HTR-8/SVneo (cell line): Measurements from ENCODE around the gene ANAPC7.
A peak's percentile ranks its signal among the peaks of the same experiment; 100 is the strongest.
"Not testable (repeated sequence)": the region's sequence is repeated elsewhere in the genome, so short reads cannot be mapped to it uniquely, and the experiment has no call there.

Experiments
- DNase-seq: peaks from one replicate; pipeline ENCODE4 v3.0.0; 2011; ENCODE audit warnings: low spot score, mixed read lengths; ENCODE audit not compliant: insufficient read length
- FAIRE-seq: peaks from 2 replicates; lab custom pipeline; 2011; peaks lifted over from hg19 to GRCh38; lab: Jason Lieb, UNC

The ANAPC7 gene, protein sequence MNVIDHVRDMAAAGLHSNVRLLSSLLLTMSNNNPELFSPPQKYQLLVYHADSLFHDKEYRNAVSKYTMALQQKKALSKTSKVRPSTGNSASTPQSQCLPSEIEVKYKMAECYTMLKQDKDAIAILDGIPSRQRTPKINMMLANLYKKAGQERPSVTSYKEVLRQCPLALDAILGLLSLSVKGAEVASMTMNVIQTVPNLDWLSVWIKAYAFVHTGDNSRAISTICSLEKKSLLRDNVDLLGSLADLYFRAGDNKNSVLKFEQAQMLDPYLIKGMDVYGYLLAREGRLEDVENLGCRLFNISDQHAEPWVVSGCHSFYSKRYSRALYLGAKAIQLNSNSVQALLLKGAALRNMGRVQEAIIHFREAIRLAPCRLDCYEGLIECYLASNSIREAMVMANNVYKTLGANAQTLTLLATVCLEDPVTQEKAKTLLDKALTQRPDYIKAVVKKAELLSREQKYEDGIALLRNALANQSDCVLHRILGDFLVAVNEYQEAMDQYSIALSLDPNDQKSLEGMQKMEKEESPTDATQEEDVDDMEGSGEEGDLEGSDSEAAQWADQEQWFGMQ

DNA sequence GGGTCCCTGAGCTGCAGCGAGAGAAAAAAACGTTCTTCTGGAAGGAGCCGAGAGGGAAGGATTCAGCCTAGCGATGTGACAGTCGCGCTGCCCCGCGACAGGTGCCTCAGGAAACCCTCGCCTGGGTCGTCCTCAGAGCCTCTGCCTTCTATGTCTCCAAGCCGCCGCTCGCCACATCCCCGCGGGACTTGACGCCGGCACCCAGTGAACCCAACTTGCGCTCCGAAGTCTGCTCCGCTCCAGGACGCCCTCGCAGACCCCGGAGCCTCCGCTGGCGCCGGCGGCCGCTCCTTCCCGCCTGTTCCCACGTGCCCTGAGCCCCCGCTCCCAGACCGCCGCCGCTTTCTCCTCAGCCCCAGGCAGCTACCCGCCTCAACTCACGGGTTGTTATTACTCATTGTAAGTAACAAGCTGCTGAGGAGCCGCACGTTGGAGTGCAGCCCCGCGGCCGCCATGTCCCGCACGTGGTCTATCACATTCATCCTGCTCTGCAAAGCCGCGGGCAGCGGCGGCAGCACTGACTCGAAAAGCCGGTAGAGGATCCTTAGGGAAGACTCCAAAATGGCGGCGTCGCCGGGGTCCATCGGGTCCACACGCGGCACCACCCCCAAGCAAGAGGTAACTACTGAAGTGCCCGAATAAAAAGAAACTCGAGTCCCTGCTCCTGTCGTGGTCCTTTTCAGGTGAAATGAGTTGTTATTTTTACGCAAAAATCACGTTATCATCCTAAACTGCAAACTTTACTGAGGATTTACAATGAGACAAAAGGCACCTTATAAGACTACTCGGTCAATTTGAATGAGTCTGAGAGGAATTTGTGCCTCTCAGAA is at the start of gene ANAPC7:
Gene ANAPC7, minus strand, starts transcription at position 563 of the 830 bp plus-strand sequence. Its CDS starts 81 bp downstream, at position 482.
- FAIRE-seq (no peak), DNase-seq (peak; percentile 90)

DNA sequence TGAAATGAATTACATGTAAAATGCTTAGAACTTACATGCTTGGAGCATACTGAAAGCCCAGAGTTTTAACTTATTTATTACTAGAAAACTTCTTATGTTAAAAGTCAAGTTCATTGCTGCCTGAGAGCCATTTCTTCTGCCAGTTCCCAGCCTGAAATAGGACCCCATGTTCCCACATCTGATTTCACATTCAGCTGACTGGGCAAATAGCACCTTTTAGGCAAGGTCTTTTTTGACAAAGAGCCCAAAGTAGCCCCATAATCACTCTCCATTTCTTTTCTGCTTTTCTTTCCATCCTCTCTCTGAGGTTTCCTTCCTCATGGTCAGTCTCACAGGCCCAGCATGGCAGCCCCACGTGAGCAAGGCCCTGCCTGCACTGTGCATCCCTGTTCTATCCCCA is 47.8 kb upstream of the ANAPC7 start:
- DNase-seq: no peak
- no peak for FAIRE-seq

DNA sequence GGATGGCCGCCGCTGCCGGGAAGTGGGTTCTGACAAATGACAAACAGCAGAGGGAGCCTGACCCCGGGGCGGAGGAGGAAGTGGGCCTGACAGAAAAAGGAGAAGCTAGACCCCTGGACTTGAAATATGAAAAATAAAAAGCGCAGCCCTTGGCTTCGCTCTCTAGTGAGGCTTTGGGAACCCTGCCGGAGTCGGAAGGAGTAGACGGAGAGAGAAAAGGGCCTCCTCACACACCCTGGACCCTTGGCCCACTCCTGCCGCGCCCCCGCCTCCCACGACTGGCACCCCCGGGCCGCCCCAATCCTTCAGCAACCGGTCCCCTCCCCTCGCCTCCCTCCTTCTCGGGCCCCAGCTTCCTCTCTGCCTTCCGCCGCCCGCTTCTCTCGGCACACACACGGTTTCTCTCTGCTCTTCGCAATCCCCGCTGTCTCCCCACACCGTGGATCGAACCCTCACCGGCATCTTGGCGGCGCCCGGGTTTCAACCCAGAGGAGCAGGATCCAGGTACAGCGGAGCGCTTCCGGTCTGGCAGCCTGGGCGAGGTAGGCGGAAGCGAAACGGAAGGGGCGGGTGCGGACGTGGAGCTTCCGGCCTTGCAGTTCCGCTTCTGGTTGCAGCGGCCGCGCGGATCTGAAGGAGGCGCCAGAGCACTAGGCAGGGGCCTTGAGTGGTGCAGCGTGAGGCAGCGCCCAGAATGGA is 46.4 kb upstream of the ANAPC7 start, which contains the start of gene ARPC3:
Gene ARPC3, minus strand, starts transcription at position 539 of the 699 bp plus-strand sequence. Its CDS starts 77 bp downstream, at position 462.
- FAIRE-seq (peak; percentile 95), DNase-seq (peak; percentile 91)

DNA sequence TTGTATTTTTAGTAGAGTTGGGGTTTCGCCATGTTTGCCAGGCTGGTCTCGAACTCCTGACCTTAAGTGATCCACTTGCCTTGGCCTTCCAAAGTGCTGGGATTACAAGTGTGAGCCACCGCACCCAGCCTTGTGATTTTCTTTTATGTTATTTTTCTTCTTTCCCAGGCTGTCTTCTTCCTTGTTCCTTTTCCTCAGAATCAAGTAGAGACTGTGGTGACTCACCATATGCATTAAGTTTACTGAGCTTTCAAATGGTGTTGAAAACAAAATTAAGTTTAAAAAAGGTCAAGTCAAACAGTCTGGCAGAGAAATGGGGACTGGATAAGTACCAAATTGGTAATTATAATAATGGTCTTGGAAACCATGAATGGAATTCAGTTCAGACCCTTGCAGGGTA is 40.9 kb upstream of the ANAPC7 start:
- DNase-seq (no peak), FAIRE-seq (no peak)

DNA sequence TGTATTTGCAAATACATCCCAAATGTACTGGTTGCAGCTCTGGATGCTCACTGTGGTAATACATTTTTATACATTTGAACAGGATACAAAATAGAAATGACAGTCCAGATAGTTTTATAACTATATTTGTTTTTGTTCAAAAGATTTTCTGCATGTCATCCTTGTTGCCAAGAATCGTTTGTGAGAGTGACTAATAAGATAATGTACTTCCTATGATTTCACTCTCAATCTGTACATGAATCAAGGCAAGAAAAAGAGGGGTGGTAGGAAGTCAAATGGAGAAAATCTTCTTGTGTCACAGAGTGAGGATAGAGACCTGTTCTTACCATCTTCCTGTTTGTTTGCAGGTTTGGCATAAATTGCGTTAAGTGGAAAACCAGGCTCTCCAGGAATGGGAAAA is 32.7 kb upstream of the ANAPC7 start:
- DNase-seq: no peak
- FAIRE-seq: no peak

DNA sequence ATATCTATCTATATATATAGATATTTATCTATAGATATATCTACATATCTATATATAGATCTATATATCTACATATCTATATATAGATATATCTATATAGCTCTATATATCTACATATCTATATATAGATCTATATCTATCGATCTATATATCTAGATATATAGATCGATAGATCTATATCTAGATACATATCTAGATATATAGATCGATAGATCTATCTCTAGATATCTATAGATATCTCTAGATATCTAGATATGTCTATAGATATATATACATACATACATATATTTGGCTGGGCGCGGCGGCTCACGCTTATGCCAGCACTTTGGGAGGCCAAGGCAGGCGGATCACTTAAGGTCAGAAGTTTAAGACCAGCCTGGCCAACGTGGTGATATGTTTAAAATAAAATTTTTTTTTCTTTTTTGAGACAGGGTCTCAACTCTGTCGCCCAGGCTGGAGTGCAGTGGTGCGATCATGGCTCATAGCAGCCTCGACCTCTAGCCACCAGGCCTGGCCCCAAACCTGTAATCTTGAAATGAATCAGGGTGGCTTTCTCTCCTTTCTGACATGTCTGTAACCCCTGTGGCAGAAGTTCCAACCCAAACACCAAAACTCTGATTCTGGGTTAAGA is 28.6 kb upstream of the ANAPC7 start:
- no peak for DNase-seq

DNA sequence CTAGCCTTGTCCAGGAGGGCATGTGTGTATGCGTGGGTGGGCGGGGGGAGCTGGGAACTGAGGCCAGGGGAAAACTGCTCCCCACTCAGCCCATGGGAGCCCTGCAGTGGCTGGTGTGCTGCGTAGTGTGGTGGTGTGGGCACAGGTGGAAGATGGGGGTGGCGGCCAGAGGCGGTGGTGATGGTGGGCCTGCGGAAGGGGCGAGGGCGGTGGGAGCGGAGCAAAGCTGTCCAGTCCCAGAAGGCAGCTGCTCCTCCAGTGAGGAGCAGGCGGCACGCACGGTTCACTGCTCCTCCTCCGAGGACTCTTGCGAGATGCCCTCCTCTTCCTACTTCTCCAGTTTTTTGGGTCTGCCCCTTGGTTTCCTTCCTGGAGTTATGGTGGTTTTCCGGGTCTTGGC is 26.2 kb upstream of the ANAPC7 start:
- DNase-seq, FAIRE-seq: not testable (repeated sequence)

More for the DNA sequence above, 28.6 kb upstream of the ANAPC7 start:
- FAIRE-seq: no peak

DNA sequence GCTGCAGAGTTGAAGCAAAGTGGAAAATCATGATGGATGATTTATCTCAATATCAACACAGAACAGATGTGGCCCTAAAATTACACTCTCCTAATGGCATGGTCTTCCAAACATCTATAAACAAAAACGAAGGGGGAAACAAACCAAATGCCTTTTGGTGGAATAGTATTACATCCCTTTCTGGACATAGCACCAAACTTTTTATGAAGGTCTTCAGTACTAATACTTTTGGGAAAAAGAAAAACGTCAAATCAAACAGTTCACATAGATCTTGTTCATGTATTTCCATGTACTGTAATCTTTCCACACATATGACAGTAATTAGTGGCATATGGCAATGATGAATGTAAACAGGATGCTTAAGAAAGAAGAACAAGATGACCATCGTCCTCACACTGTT is 22.9 kb upstream of the ANAPC7 start:
- FAIRE-seq: no peak
- DNase-seq: no peak

DNA sequence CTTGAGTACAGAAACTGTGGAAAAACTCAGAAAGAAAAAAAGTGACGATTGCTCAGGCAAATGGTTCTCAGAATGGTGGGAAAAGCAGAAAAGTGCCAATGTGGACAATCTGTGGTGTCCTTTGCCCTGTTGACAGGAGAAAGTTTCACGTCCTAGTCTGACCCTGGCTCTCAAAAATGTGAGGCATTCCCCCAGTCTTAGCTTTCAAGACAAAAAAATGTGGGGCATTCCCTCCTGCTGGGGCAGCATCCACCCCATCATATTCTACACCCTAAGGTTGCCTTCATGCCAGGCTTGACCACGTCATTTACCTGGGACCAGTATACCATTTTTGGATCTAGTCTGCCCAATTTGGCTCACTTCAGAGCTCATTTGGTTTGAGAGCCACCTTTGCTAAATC is 20.7 kb upstream of the ANAPC7 start:
- FAIRE-seq (no peak), DNase-seq (no peak)

DNA sequence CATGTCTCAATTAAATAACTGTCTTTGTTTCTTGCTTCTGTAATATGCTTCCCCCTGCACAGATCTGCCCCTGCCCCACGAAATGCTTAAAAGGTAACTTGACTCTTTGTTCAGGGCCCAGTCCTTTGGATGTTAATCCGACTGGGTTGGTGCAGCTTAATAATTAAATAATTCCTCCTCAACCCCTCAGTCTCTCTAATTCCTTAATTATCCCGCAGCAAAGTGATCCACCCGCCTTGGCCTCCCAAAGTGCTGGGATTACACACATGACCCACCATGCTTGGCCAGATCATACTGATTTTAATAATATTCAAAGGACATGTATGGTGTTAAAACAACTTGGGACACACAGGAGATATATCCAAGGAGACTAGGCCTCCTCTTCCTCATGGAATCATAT is 18.2 kb upstream of the ANAPC7 start:
- FAIRE-seq: no peak

DNA sequence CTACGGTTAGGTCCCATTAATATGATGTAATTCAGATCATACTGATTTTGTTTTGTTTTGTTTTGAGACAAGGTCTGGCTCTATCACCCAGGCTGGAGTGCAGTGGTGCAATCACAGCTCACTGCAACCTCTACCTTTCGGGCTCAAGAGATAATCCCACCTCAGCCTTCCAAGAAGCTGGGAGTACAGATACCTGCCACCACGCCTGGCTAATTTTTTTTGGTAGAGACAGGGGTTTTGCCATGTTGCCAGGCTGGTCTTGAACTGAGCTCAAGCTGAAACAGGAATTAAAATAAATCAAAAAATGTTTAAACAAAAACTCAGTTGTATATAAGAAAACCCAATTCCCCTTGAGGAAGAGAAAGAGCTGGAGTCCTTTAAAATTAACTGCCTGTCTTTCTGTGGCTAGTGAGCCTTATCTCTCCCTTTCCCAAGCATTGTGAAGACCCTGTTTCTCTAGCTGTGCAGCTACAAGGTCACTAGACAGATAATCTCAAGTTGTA is 17.7 kb upstream of the ANAPC7 start:
- FAIRE-seq (no peak), DNase-seq (no peak)

More for the DNA sequence above, 18.2 kb upstream of the ANAPC7 start:
- no peak for DNase-seq

DNA sequence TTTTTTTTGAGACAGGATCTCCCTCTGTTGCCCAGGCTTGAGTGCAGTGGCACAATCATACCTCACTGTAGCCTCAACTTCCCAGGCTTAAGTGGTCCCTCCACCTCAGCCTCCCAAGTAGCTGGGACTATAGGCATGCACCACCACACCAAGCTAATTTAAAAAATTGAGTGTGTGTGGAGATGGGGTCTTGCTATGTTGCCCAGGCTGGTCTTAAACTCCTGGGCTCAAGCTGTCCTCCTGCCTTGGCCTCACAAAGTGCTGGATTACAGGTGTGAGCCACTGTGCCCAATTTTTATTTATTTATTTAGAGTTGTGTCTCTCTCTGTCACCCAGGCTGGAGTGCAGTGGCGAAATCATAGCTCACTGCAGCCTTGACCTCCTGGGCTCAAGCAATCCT is 17.1 kb upstream of the ANAPC7 start:
- not testable (repeated sequence) for FAIRE-seq, DNase-seq

DNA sequence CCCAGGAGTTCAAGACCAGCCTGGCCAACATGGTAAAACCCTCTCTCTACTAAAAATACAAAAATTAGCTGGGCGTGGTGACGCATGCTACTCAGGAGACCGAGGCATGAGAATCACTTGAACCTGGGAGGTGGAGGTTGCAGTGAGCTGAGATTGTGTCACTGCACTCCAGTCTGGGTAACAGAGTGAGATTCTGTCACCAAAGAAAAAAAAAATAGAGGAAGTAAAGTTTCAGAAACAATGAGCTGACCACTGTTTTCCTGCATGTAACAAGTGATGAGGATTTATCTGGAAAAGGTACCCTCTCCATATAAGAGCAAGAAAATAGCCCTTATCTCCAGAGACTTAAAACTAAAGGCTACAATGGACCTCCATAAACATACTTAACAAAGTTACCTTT is 13.6 kb upstream of the ANAPC7 start:
- not testable (repeated sequence) for FAIRE-seq

DNA sequence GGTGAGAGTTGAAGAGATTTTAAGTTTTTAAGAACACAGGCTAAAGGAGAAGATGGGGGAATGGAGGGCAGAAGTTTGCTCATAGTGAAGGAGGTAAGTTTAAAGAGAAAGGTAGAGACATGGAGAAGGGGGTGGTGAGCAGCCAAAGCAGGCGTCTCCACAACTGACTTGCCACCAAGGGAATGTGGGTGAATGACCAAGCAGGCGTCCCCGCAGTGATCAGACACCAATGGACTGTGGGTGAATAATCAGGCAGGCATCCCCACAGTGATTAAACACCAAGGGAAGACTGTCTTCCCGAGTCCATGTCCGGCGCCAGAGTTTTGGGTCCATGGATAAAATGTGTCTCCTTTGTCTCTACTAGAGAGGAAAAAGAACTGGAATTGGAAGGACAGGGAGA is 6.6 kb upstream of the ANAPC7 start:
- FAIRE-seq, DNase-seq: not testable (repeated sequence)

More for the DNA sequence above, 13.6 kb upstream of the ANAPC7 start:
- not testable (repeated sequence) for DNase-seq

DNA sequence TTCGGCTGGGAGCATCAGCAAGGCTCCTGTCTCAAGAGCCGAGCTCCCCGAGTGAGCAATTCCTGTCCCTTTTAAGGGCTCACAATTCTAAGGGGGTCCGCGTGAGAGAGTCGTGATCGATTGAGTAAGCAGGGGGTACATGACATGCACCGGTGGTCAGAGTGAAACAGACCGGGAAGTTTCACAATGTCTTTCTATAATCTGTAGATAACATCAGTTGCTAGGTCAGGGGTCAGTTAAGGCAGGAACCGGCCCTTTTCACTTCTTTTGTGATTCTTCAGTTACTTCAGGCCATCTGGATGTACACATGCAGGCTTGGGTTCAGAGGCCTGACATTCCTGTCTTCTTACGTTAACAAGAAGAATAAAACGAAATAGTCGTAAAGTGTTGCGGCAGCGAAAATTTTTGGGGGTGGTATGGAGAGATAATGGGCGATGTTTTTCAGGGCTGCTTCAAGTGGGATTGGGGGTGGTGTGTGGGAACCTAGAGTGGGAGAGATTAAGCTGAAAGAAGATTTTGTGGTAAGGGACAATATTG is 1.7 kb upstream of the ANAPC7 start:
- not testable (repeated sequence) for FAIRE-seq, DNase-seq

DNA sequence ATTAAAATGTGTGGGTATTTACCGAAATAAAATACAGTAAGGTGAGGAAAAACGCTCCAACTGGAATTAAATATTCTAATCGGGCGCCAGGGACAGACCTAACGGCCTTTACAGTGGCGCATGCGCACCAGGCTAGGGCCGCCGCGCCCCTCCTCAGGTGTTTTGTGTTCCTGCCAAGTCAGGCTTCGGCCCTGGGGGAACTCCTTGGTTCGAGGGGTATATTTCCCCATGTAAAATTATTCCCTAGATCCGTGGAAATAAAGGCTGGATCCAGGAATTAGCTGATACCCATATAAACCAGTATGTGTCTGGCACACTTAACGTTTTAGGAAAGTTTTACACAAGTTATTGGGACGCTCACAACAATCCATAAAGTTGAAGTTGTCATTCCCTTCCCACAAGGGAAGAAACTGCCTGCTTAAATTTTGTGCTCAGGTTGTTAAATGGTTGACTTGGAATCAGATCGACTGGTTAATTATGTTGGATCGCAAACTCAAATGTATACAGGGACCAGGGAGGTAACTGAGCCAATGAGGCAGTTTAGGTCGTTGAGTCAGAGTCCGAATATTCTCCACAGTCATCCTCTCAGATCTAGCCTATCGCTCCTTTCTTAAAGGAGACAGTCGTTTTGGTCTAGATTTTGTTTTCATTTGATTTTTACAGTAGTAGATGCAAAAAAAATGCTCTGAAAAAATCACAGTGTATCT is 621 bp upstream of the ANAPC7 start:
- no peak for FAIRE-seq
- DNase-seq: peak; percentile 80

DNA sequence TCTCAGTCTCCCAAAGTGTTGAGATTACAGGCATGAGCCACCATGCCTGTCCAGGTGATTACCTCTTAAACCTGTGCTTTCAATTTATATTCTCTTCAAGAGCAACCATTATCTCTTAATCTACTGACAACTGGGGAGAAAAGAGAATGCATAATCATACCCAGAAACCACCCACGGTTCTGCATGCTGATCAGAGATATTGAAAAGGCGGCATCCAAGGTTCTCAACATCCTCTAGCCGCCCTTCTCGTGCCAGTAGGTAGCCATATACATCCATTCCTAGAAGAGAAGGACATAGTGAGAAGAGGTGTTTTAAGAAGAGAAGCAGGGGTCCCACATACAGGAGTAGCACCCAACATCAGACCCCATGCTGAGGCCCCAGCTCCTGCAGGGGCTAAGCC is 20.8 kb downstream of the ANAPC7 start:
- FAIRE-seq: no peak
- DNase-seq: no peak

DNA sequence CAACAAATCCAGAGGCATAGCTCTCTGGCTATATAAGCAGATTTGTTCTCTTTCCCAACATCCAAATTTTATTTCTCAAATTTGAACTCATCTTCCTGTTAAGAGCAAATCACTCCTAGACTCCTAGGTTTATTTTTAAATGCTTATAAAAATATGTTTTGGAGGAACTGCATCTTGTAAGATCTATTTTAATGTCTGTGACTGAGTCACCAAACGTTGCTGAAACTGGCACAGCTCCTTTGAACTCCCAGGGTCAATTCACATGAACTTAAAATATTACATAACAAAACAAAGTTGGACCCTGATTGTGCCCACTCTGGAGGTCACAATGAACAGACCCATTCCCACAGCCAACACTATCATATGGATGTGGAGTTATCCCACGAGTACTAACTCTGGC is 23.9 kb downstream of the ANAPC7 start:
- DNase-seq (no peak), FAIRE-seq (no peak)
